Spinal cord (tissue), 10 donors: ENCODE results near the gene TIGD1. TPM values are rescaled to one million over a fixed set of nuclear protein-coding genes. Genes with fewer than 3 reads are reported as not detected.
A peak's percentile ranks its signal among the peaks of the same experiment; 100 is the strongest.

ENCODE experiments used
- DNase-seq, 6 donors: peaks; one replicate each; pipeline versions ENCODE4 v3.0.0 to v3.0.0-alpha.2; 2013 to 2015; ENCODE audit warnings: low spot score in 6 of 6, low read depth in 4 of 6
- H3K27ac ChIP-seq: one replicate; pipeline ENCODE4 v1.5.1; 2013; ENCODE audit warnings: low read depth, low read length, control low read depth
- H3K27me3 ChIP-seq: one replicate; pipeline ENCODE4 v1.6.1; 2013; ENCODE audit warnings: low read length; ENCODE audit not compliant: control insufficient read depth, insufficient read depth
- H3K36me3 ChIP-seq: one replicate; pipeline ENCODE4 v1.6.1; 2013; ENCODE audit warnings: low read length; ENCODE audit not compliant: control insufficient read depth, insufficient read depth
- H3K4me1 ChIP-seq: one replicate; pipeline ENCODE4 v1.6.1; 2013; ENCODE audit warnings: low read length; ENCODE audit not compliant: control insufficient read depth, insufficient read depth
- H3K4me3 ChIP-seq: one replicate; pipeline ENCODE4 v1.5.1; 2013; ENCODE audit warnings: low read depth, low read length, control low read depth
- H3K9me3 ChIP-seq: one replicate; pipeline ENCODE4 v1.6.1; 2013; ENCODE audit warnings: low read length; ENCODE audit not compliant: control insufficient read depth, insufficient read depth
- WGBS: methylation state at CpG from one replicate; pipeline ENCODE4 v1.1.5; 2013; ENCODE audit warnings: missing lambda C conversion rate; ENCODE audit not compliant: insufficient coverage; 5-methylcytosine and 5-hydroxymethylcytosine counted together
- polyA plus RNA-seq, 2 donors: library from polyadenylated mRNA; unstranded; fragments of 120-200 nt; gene quantifications; one replicate each; pipeline ENCODE4 v1.2.1, GENCODE V29; 2013; ENCODE audit not compliant: insufficient read length in 2 of 2
- total RNA-seq, 2 donors: library from RNA; depleted of rRNA in 1 of 2; stranded (reverse); fragments of 120-200 nt in 1 of 2; fragments of >200 nt in 1 of 2; gene quantifications; one replicate each; pipeline versions ENCODE4 v1.2.3 to v1.2.4, GENCODE V29; 2013 to 2014
- donor health status: healthy.

Gene TIGD1
- total and polyA plus RNA-seq, 4 donors, result 5.9 to 11.1 (median 10.3) TPM

GRCh38 chr2:232520489-232520888, 29.9 kb downstream of the TIGD1 start:
- 66% methylated on average over 5 of the region's 15 CpGs for WGBS

GRCh38 chr2:232519581-232520438, 30.5 kb downstream of the TIGD1 start, which contains the start of gene PRSS56:
PRSS56 (plus strand) TSS chr2:232520388; CDS start chr2:232520599, 211 bp downstream.
- H3K36me3 ChIP-seq, result peaks cover 2% of the 10 kb centered on the region
- H3K4me3 ChIP-seq, result no peak within 1 kb of the TSS
- DNase-seq, result peak in 2 of 6 donors; percentile 55 to 56
- H3K27ac ChIP-seq, result no peak within 1 kb of the TSS
- peaks cover 40% of the 10 kb centered on the region for H3K4me1 ChIP-seq
- 39% methylated on average over 6 of the region's 19 CpGs for WGBS
- no peaks in the 10 kb centered on the region for H3K9me3 ChIP-seq
- peaks cover 30% of the 10 kb centered on the region for H3K27me3 ChIP-seq

More at GRCh38 chr2:232520489-232520888, 29.9 kb downstream of the TIGD1 start:
- H3K9me3 ChIP-seq, result no peaks in the 10 kb centered on the region
- H3K4me3 ChIP-seq, result no peak overlapping the region
- no peak overlapping the region for H3K27ac ChIP-seq
- no peak for DNase-seq
- peaks cover 34% of the 10 kb centered on the region for H3K27me3 ChIP-seq
- H3K36me3 ChIP-seq, result peaks cover 5% of the 10 kb centered on the region
- peaks cover 41% of the 10 kb centered on the region for H3K4me1 ChIP-seq

GRCh38 chr2:232518844-232519243, 31.5 kb downstream of the TIGD1 start:
- Histone ChIP-seq H3K4me3 (no peak overlapping the region), H3K9me3 (no peaks in the 10 kb centered on the region), H3K4me1 (peaks cover 31% of the 10 kb centered on the region), H3K27ac (no peak overlapping the region), H3K36me3 (no peaks in the 10 kb centered on the region), H3K27me3 (peaks cover 22% of the 10 kb centered on the region)
- no peak for DNase-seq
- WGBS, result 58% methylated on average over 4 of the region's 6 CpGs

GRCh38 chr2:232516551-232516950, 33.8 kb downstream of the TIGD1 start:
- Histone ChIP-seq H3K4me3 (no peak overlapping the region), H3K27ac (no peak overlapping the region), H3K9me3 (no peaks in the 10 kb centered on the region), H3K4me1 (peaks cover 26% of the 10 kb centered on the region), H3K27me3 (peaks cover 5% of the 10 kb centered on the region), H3K36me3 (no peaks in the 10 kb centered on the region)
- WGBS, result 100% methylated on average over 3 of the region's 3 CpGs
- DNase-seq, result no peak

- no peaks in the 10 kb centered on the region for H3K36me3 ChIP-seq
- peaks cover 31% of the 10 kb centered on the region for H3K4me1 ChIP-seq
- no peak overlapping the region for H3K27ac ChIP-seq
- H3K27me3 ChIP-seq, result no peaks in the 10 kb centered on the region
- H3K4me3 ChIP-seq, result no peak overlapping the region
- no peaks in the 10 kb centered on the region for H3K9me3 ChIP-seq
- WGBS, result 91% methylated on average over 6 of the region's 7 CpGs
- no peak for DNase-seq
These were observed 34.7 kb downstream of the TIGD1 start for GRCh38 chr2:232515639-232516038.

- no peak for DNase-seq
- Histone ChIP-seq H3K4me1 (peaks cover 25% of the 10 kb centered on the region), H3K4me3 (no peak overlapping the region), H3K36me3 (no peaks in the 10 kb centered on the region), H3K27ac (no peak overlapping the region), H3K9me3 (no peaks in the 10 kb centered on the region), H3K27me3 (no peaks in the 10 kb centered on the region)
- 100% methylated on average over 1 of the region's 5 CpGs for WGBS
These were observed 37.0 kb downstream of the TIGD1 start for GRCh38 chr2:232513353-232513752.

- no peak overlapping the region for H3K4me3 ChIP-seq
- H3K36me3 ChIP-seq, result no peaks in the 10 kb centered on the region
- peak in 4 of 6 donors; percentile 43 to 97 (median 66) for DNase-seq
- peaks cover 30% of the 10 kb centered on the region for H3K4me1 ChIP-seq
- H3K27me3 ChIP-seq, result no peaks in the 10 kb centered on the region
- no peaks in the 10 kb centered on the region for H3K9me3 ChIP-seq
- WGBS, result 45% methylated on average over 8 of the region's 10 CpGs
- H3K27ac ChIP-seq, result no peak overlapping the region
These were observed 37.8 kb downstream of the TIGD1 start for GRCh38 chr2:232512602-232513001.

- Histone ChIP-seq H3K27me3 (no peaks in the 10 kb centered on the region), H3K36me3 (no peaks in the 10 kb centered on the region), H3K9me3 (no peaks in the 10 kb centered on the region), H3K4me1 (peaks cover 35% of the 10 kb centered on the region), H3K27ac (no peak overlapping the region), H3K4me3 (no peak overlapping the region)
- WGBS, result 38% methylated on average over 11 of the region's 11 CpGs
- DNase-seq, result peak in 2 of 6 donors; percentile 48 to 74
These were observed 38.9 kb downstream of the TIGD1 start for GRCh38 chr2:232511336-232511890.

GRCh38 chr2:232508251-232508650, 42.1 kb downstream of the TIGD1 start:
- Histone ChIP-seq H3K27me3 (peaks cover 18% of the 10 kb centered on the region), H3K9me3 (no peaks in the 10 kb centered on the region), H3K27ac (no peak overlapping the region), H3K36me3 (no peaks in the 10 kb centered on the region), H3K4me3 (no peak overlapping the region), H3K4me1 (peaks cover 52% of the 10 kb centered on the region)
- no peak for DNase-seq
- WGBS, result 69% methylated on average over 4 of the region's 7 CpGs
